Upper lobe of left lung (tissue), 4 donors: ENCODE measurements around the gene LY6G5C.

Source experiments
- CTCF ChIP-seq, 6 experiments: fragments of 450-650 bp in 4 of 6; fragments of 200-600 bp in 2 of 6; sonication (generic) in 2 of 6; IDR thresholded peaks; one replicate each; pipeline ENCODE4 v1.5.1; 2016 to 2019; ENCODE audit warnings: antibody characterized with exemption in 6 of 6
- POLR2A ChIP-seq, 4 donors: fragments of 450-650 bp; IDR thresholded peaks; one replicate each; pipeline ENCODE4 v1.5.1; 2016 to 2017; ENCODE audit warnings: antibody characterized with exemption in 4 of 4, mild to moderate bottlenecking in 2 of 4

- no peak for TF ChIP-seq CTCF (IDR thresholded peaks at IDR 0.05)
- no peak for TF ChIP-seq POLR2A (IDR thresholded peaks at IDR 0.05)
Measured at GRCh38 chr6:31723245-31723979, 42.5 kb upstream of the LY6G5C start, which contains the start of gene MPIG6B.
